ENCODE results near the gene SEMA6B.

Gene SEMA6B

DNA sequence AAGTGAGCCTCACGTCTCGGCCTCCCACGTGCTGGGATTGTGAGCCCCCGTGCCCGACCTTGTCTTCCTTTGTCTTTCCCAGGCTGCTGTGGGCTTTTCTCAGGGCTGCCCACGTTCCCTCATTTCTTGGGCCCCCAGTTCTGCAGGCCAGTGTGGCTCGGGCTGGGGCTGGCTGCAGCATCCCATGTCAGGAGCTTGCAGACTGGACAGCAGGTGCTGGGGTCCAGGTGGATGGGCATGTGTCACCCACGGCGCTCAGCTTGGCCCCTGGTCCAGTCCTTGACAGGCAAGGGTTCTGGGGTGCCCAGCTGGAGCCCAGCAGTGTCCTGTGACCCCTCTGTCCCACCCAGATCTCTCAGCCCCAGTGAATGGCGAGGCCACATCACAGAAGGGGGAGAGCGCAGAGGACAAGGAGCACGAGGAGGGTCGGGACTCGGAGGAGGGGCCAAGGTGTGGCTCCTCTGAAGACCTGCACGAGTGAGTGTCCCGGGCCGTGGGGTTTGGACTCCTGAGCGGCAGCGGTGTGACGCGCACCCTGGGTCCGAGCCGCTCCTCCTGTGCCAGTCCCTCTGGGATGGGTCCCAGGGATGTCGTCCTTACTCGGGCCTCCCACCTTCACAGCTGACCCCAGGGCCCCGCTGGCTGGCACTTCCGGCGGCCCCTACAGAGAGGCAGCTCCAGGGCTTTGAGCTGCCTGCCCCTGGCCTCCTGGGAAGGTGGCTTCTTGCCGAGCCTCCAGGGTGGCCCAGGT, 58.5 kb downstream of the SEMA6B start:
- no peaks in the 10 kb centered on the region for H3K4me1 ChIP-seq
- H3K4me3 ChIP-seq, result no peak overlapping the region
- intact Hi-C loops (cut with DNase I; ENCODE audit: low total_unique reads), result no loop called here
- H3K9me3 ChIP-seq, result no peaks in the 10 kb centered on the region
- DNase-seq, result no peak
- H3K27ac ChIP-seq, result no peak overlapping the region
- TF ChIP-seq, protein P1, sequence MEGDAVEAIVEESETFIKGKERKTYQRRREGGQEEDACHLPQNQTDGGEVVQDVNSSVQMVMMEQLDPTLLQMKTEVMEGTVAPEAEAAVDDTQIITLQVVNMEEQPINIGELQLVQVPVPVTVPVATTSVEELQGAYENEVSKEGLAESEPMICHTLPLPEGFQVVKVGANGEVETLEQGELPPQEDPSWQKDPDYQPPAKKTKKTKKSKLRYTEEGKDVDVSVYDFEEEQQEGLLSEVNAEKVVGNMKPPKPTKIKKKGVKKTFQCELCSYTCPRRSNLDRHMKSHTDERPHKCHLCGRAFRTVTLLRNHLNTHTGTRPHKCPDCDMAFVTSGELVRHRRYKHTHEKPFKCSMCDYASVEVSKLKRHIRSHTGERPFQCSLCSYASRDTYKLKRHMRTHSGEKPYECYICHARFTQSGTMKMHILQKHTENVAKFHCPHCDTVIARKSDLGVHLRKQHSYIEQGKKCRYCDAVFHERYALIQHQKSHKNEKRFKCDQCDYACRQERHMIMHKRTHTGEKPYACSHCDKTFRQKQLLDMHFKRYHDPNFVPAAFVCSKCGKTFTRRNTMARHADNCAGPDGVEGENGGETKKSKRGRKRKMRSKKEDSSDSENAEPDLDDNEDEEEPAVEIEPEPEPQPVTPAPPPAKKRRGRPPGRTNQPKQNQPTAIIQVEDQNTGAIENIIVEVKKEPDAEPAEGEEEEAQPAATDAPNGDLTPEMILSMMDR (IDR thresholded peaks at IDR 0.05), result no peak
- no peaks in the 10 kb centered on the region for H3K27me3 ChIP-seq
- peaks cover 45 to 100% (median 86%) of the 10 kb centered on the region in 3 donors for H3K36me3 ChIP-seq

DNA sequence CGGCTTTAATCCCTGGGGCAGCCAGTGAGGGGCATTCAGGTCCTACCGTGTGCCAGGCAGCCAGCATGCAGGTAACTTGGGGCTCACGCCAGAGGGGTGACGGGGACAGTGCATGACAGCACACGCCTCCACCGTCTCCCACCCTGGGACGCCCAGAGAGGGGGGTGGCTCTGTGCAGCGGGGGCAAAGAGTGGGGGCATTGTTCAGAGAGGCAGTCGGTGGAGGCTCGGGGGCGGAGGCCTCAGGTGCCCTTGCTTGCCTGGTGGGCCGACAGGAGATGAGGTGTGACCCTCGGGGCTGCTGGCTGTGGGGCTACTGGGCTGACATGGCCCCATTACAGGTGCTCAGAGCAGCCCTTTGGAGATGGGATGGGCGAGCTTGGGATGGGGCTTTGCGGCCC, 59.6 kb downstream of the SEMA6B start:
- Histone ChIP-seq H3K27ac (no peak overlapping the region), H3K4me1 (no peaks in the 10 kb centered on the region), H3K4me3 (no peak overlapping the region), H3K9me3 (no peaks in the 10 kb centered on the region), H3K27me3 (no peaks in the 10 kb centered on the region), H3K36me3 (peaks cover 51 to 99% (median 84%) of the 10 kb centered on the region in 3 donors)
- TF ChIP-seq, protein P1 (IDR thresholded peaks at IDR 0.05), result no peak
- intact Hi-C loops (cut with DNase I; ENCODE audit: low total_unique reads), result no loop called here
- DNase-seq, result no peak

DNA sequence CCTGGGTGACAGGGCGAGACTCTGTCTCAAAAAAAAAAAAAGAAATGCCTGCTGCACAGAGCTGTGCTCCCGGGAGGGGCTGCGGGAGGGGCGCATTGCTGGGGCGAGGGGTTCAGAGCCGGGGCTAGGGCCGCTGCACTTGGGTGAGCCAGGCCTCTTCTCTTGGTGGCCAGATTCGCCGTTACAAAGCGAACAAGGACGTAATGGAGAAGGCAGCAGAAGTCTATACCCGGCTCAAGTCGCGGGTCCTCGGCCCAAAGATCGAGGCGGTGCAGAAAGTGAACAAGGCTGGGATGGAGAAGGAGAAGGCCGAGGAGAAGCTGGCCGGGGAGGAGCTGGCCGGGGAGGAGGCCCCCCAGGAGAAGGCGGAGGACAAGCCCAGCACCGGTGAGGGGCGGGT, 60.2 kb downstream of the SEMA6B start:
- Histone ChIP-seq H3K9me3 (no peaks in the 10 kb centered on the region), H3K36me3 (peaks cover 56 to 99% (median 85%) of the 10 kb centered on the region in 3 donors), H3K4me1 (no peaks in the 10 kb centered on the region), H3K4me3 (no peak overlapping the region), H3K27me3 (no peaks in the 10 kb centered on the region), H3K27ac (no peak overlapping the region)
- TF ChIP-seq, protein P1 (IDR thresholded peaks at IDR 0.05), result no peak
- no peak for DNase-seq
- intact Hi-C loops (cut with DNase I; ENCODE audit: low total_unique reads), result no loop called here

DNA sequence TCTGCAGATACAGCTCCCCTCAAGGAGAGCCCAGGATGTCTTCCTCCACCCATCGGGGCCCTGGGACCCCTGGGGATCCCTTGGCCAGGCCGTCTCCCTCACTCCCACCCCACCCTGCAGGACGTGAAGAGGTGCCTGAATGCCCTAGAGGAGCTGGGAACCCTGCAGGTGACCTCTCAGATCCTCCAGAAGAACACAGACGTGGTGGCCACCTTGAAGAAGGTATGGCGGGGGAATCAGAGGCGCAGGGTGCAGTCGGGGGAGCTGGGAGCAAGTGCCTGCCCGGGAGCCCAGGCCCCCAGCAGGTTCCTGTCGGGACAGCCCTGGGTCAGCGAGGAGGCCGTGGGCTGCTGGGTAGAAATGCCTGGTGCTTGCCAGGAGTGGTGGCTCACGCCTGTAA, 60.8 kb downstream of the SEMA6B start:
- Histone ChIP-seq H3K36me3 (peaks cover 63 to 99% (median 91%) of the 10 kb centered on the region in 3 donors), H3K9me3 (no peaks in the 10 kb centered on the region), H3K4me3 (no peak overlapping the region), H3K27me3 (no peaks in the 10 kb centered on the region), H3K4me1 (no peaks in the 10 kb centered on the region), H3K27ac (no peak overlapping the region)
- no peak for DNase-seq
- intact Hi-C loops (cut with DNase I; ENCODE audit: low total_unique reads), result no loop called here
- TF ChIP-seq, protein P1 (IDR thresholded peaks at IDR 0.05), result no peak

- Histone ChIP-seq H3K4me3 (no peak overlapping the region), H3K27me3 (no peaks in the 10 kb centered on the region), H3K36me3 (peaks cover 68 to 98% (median 93%) of the 10 kb centered on the region in 3 donors), H3K9me3 (no peaks in the 10 kb centered on the region), H3K27ac (no peak overlapping the region), H3K4me1 (no peaks in the 10 kb centered on the region)
- intact Hi-C loops (cut with DNase I; ENCODE audit: low total_unique reads), result no loop called here
- no peak for DNase-seq
- TF ChIP-seq, protein P1 (IDR thresholded peaks at IDR 0.05), result no peak
Measured at GRCh38 chr19:4497770-4498389, 61.6 kb downstream of the SEMA6B start.

Data from tibial artery (tissue), 4 donors.